PC-3 (cell line): Measurements from ENCODE around the gene SH3RF2.

Experiments used
- CTCF ChIP-seq: fragments of 300-600 bp; sonication (generic); conservative IDR thresholded peaks from 2 replicates; pipeline ENCODE4 v1.5.1; 2017; ENCODE audit warnings: antibody characterized with exemption, low read depth, mild to moderate bottlenecking, low read length
- EZH2 ChIP-seq: fragments of 300-600 bp; sonication (generic); IDR thresholded peaks from one replicate; pipeline ENCODE4 v1.6.1; 2017; ENCODE audit warnings: antibody characterized with exemption, mild to moderate bottlenecking, low read length; ENCODE audit not compliant: unreplicated experiment
- EZH2phosphoT487 ChIP-seq: fragments of 300-600 bp; sonication (generic); IDR thresholded peaks from 2 replicates; pipeline ENCODE4 v1.6.1; 2018; ENCODE audit warnings: mild to moderate bottlenecking, antibody characterized with exemption, low read length, borderline replicate concordance

- TF ChIP-seq CTCF (no peak), EZH2 (no peak), EZH2phosphoT487 (no peak)
These were observed 146.4 kb downstream of the SH3RF2 start for GRCh38 chr5:146082798-146083197.
